ENCODE measurements around the gene ADAMTSL3. TPM values are rescaled to one million over a fixed set of nuclear protein-coding genes. Genes with fewer than 3 reads are reported as not detected.

Gene ADAMTSL3
- total RNA-seq, 1 donor, result 2.0 TPM

GRCh38 chr15:83665480-83665879 lies 11.6 kb downstream of the ADAMTSL3 start:
- no peak for TF ChIP-seq CTCF (IDR thresholded peaks at IDR 0.05; ENCODE audit: insufficient read depth, low read length)
- no peak overlapping the region for H3K4me3 ChIP-seq (ENCODE audit: low read depth, low read length)
- no peak for DNase-seq (ENCODE audit: low read depth)

- H3K4me3 ChIP-seq (ENCODE audit: low read depth, low read length), result no peak overlapping the region
- peak; percentile 28 for DNase-seq (ENCODE audit: low read depth)
Measured at GRCh38 chr15:83670672-83671229, 16.8 kb downstream of the ADAMTSL3 start.

GRCh38 chr15:83671603-83672002 lies 17.7 kb downstream of the ADAMTSL3 start:
- no peak for DNase-seq (ENCODE audit: low read depth)
- TF ChIP-seq CTCF (IDR thresholded peaks at IDR 0.05; ENCODE audit: insufficient read depth, low read length), result no peak

More at GRCh38 chr15:83670672-83671229, 16.8 kb downstream of the ADAMTSL3 start:
- no peak for TF ChIP-seq CTCF (IDR thresholded peaks at IDR 0.05; ENCODE audit: insufficient read depth, low read length)

GRCh38 chr15:83673385-83673784 lies 19.5 kb downstream of the ADAMTSL3 start:
- no peak for TF ChIP-seq CTCF (IDR thresholded peaks at IDR 0.05; ENCODE audit: insufficient read depth, low read length)
- H3K4me3 ChIP-seq (ENCODE audit: low read depth, low read length), result no peak overlapping the region
- DNase-seq (ENCODE audit: low read depth), result no peak

More at GRCh38 chr15:83671603-83672002, 17.7 kb downstream of the ADAMTSL3 start:
- H3K4me3 ChIP-seq (ENCODE audit: low read depth, low read length), result no peak overlapping the region

- H3K4me3 ChIP-seq (ENCODE audit: low read depth, low read length), result no peak overlapping the region
- no peak for TF ChIP-seq CTCF (IDR thresholded peaks at IDR 0.05; ENCODE audit: insufficient read depth, low read length)
- DNase-seq (ENCODE audit: low read depth), result no peak
Measured at GRCh38 chr15:83682476-83683088, 28.7 kb downstream of the ADAMTSL3 start.

- H3K4me3 ChIP-seq (ENCODE audit: low read depth, low read length), result peak overlapping the region; percentile 16
- TF ChIP-seq CTCF (IDR thresholded peaks at IDR 0.05; ENCODE audit: insufficient read depth, low read length), result no peak
- peak; percentile 21 for DNase-seq (ENCODE audit: low read depth)
Measured at GRCh38 chr15:83685916-83686332, 32.0 kb downstream of the ADAMTSL3 start.

All from fibroblast of the aortic adventitia (primary cell).